Measurements from ENCODE around the gene CAPZB.
A peak's percentile ranks its signal among the peaks of the same experiment; 100 is the strongest.

The CAPZB gene

GRCh38 chr1:19447550-19447949, 37.8 kb downstream of the CAPZB start:
- no peak for DNase-seq

GRCh38 chr1:19445417-19446342, 39.7 kb downstream of the CAPZB start:
- DNase-seq, result no peak

- no peak for DNase-seq
These were observed 40.9 kb downstream of the CAPZB start for GRCh38 chr1:19444296-19445021.

- DNase-seq, result no peak
These were observed 42.0 kb downstream of the CAPZB start for GRCh38 chr1:19443326-19443725.

GRCh38 chr1:19442154-19443096, 42.9 kb downstream of the CAPZB start:
- no peak for DNase-seq

- DNase-seq, result no peak
These were observed 44.1 kb downstream of the CAPZB start for GRCh38 chr1:19441048-19441780.

- no peak for DNase-seq
These were observed 45.7 kb downstream of the CAPZB start for GRCh38 chr1:19439464-19440171.

- no peak for DNase-seq
These were observed 46.7 kb downstream of the CAPZB start for GRCh38 chr1:19438516-19439195.

GRCh38 chr1:19437891-19438294, 47.4 kb downstream of the CAPZB start:
- DNase-seq, result no peak

- DNase-seq, result peak; percentile 20
These were observed 48.4 kb downstream of the CAPZB start for GRCh38 chr1:19436716-19437476.

GRCh38 chr1:19435851-19436455, 49.4 kb downstream of the CAPZB start:
- no peak for DNase-seq

- DNase-seq, result no peak
These were observed 50.2 kb downstream of the CAPZB start for GRCh38 chr1:19435181-19435580.

GRCh38 chr1:19433719-19433998, 51.7 kb downstream of the CAPZB start:
- no peak for DNase-seq

GRCh38 chr1:19432943-19433718, 52.2 kb downstream of the CAPZB start:
- DNase-seq, result no peak

GRCh38 chr1:19430121-19431068, 54.9 kb downstream of the CAPZB start:
- DNase-seq, result no peak

- no peak for DNase-seq
These were observed 55.7 kb downstream of the CAPZB start for GRCh38 chr1:19429611-19430010.

GRCh38 chr1:19427087-19427781, 58.1 kb downstream of the CAPZB start:
- no peak for DNase-seq
